HG03442 (cell line): Measurements from ENCODE around the gene TREX2.

Experiments used
- ATAC-seq: cut with Tn5 transposase; IDR thresholded peaks from one replicate; pipeline ENCODE4 v1.9.1; 2021; ENCODE audit warnings: mild to moderate bottlenecking, moderate library complexity; ENCODE audit not compliant: unreplicated experiment

The TREX2 gene, protein sequence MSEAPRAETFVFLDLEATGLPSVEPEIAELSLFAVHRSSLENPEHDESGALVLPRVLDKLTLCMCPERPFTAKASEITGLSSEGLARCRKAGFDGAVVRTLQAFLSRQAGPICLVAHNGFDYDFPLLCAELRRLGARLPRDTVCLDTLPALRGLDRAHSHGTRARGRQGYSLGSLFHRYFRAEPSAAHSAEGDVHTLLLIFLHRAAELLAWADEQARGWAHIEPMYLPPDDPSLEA

DNA sequence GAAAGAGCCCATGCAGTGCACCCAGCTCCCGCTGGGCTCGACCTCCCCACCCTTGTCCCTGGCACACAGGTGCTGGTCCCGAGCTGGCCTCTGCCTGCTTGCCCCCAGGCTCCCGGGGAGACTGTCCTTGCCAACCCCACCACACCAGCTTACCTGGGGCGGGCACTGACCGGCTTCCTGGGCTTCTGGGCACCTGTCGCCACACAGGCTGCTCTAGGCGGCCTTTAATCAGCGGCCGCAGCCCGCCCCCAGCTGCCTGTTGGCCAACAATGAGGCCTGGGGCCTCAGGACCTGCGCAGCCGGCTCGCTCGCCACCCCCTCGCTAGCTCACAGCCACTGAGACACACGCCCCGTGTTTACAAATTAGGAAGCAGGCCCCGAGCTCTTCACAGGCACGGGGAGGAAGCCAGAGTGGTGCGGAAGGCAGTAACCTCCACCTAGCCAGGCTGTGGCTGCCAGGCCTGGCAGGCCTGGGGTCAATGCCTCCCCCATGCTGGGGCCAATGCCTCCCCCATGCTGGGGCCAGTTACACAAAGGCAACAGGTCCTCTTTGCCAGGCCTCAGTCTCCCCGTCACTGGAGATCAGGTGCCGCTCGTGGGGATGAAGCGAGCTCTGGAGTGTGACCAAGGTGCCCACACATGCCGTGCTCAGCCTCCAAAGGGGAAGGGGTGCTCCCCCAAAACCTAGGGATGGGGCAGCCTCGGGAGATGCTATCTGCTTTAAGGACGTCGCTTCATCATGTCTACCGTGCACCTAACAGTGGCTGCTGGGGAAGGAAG is at the start of gene TREX2:
TREX2 (minus strand) TSS at position 201 of the 780 bp plus-strand sequence. CDS start 626 bp downstream, outside the sequence.
- ATAC-seq, result no peak

DNA sequence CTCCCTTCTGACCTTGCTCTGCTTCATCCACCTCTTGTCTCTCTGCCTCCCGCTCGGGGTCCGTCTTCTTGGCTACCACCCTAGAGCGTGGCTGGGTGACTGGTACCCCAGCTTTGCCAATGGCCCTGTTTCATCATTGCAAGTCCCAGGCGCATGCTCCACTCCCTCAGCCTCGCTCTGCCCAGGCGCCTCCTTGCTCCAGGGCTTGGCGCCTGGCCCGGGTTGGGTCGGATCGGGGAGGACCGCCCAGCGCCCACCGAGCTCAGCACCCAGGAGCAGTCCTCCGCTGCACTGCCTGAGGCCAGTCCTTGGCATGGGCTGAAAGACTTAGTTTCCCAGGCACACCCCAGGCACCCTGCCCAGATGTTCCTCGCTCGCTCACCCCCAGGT is 49.5 kb upstream of the TREX2 start:
- no peak for ATAC-seq

DNA sequence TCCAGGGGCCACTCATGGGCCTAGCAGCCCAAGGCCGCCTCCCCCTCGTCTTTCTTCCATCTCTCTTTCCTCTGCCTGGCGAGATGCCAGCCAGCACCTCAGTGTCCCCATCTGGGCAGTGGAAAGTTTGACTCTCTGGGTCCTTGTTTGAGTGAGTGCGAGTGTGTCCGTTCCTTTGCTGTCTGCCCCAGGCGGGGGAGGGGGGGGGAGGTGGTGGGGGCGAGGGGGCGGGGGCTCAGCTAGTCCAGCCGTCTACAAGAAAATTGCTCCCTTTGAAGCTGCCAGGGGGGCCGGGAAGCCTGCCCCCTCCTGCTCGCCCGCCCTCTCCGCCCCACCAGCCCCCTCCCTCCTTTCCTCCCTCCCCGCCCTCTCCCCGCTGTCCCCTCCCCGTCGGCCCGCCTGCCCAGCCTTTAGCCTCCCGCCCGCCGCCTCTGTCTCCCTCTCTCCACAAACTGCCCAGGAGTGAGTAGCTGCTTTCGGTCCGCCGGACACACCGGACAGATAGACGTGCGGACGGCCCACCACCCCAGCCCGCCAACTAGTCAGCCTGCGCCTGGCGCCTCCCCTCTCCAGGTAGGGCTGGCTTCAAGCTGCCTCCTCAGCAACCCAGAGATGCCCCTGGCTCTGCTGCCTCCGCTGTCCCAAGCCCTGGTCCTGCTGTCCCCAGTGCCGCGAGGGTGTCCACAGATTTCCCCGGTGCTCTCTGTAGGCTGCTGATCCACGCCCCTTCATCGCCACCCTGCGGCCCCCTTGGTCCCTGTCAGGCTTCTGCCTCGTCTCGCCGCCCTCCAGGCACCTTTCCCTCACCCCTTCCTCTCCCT is 48.9 kb upstream of the TREX2 start, which contains the start of gene BGN:
BGN (plus strand) TSS at position 440 of the 821 bp plus-strand sequence. CDS start 9,652 bp downstream, outside the sequence.
- no peak for ATAC-seq

DNA sequence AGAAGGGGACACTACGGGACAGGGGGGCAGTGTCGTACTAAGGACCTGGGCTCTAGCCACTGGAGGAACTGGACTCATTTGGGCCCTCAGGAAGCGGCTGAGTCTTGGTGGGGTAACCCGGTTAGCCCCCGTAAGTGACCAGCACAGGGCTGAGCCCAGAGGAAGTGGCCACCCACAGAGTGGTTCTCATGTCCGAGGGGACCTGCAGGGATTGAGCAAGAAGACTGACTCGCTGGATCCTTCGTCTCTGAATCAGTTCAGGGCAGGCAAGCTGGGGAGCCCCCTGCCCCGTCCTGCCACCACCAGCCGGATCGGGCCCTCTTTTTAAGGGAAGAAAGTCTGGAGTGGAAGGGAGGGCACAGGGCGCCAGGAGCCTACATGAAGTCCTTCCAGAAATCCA is 48.2 kb upstream of the TREX2 start:
- ATAC-seq, result no peak

DNA sequence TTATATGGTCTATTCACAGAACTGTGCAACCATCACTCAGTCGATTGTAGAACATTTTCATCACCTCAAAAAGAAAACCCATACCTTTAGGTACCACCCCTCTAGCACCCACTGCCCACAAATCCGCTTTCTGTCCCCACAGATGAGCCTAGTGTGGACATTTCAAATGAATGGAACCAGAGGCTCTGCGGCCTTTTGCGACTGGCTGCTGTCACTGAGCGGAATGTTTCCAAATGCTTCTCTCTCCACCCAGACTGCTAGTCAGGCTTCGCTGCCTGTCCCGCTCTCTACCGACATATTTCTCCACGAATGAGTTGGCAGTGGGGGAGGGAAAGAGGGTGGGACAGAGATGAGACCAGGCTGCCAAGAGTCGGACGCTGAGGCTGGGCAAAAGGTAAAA is 47.2 kb upstream of the TREX2 start:
- no peak for ATAC-seq

DNA sequence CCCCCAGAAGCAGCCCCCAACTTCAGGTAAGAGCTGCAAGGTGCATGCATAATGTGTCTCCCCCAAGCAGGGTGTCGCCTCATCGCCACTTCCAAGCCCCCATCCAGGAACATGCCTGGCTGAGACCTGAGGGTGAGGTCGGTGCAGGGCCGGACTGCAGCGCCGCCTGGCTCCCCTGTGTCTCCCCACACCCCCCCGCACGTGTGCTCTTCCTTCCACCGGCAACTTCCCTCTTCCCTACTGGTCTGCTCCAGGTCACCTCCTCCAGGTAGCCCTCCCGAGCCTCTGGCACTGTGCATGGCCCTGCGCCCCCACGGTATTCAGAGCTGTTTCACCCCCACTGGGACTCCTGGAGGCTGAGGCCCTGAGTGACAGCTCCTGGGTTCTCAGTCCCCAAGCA is 46.7 kb upstream of the TREX2 start:
- ATAC-seq, result no peak

DNA sequence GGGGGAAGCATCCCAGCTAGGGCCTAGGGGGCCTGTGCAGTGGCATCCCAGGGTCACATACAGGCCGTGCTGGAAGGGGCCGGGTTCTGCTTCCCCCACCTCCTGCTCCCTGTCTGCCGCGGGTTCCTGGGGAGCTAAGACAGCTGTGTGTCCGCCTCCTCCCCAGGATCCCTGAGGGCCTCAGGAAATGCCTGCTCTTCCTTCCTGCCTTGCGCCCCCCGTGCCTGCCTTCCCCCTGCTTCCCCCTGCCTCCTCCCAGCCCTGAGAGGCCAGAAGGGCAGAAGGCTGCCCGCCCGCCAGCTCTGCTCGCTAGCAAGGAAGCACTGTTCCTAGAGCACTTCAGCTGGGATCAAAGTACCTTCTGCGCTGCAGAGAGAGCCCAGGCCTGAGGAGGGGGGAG is 46.1 kb upstream of the TREX2 start:
- no peak for ATAC-seq

DNA sequence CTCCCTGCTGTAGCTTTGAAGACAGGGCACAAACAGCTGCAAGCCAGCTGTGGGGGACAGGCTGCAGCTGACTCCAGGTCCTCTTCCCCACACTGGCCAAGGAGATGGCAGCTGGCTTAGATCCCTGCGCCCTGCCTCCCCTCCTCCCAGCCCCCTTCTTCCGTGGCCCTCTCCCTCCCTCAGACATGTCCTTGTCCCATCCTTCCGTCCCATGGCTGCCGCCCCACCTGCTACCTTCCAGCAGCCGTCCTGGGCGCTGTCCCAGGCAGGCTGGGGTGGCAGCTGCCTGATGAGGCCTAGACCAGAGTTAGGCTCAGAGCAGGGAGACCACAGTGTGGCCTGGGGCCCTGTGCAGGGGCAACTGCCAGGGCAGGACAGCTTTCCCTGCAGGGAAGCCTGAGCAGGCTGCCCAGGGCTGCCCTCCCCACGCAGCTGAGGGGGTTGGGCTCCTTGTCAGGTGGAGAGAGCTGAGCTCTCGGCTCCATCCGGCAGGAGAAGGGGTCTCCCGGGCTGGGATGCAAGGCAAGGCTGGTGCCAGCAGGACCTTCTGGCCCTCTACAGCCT is 45.6 kb upstream of the TREX2 start:
- ATAC-seq, result no peak

DNA sequence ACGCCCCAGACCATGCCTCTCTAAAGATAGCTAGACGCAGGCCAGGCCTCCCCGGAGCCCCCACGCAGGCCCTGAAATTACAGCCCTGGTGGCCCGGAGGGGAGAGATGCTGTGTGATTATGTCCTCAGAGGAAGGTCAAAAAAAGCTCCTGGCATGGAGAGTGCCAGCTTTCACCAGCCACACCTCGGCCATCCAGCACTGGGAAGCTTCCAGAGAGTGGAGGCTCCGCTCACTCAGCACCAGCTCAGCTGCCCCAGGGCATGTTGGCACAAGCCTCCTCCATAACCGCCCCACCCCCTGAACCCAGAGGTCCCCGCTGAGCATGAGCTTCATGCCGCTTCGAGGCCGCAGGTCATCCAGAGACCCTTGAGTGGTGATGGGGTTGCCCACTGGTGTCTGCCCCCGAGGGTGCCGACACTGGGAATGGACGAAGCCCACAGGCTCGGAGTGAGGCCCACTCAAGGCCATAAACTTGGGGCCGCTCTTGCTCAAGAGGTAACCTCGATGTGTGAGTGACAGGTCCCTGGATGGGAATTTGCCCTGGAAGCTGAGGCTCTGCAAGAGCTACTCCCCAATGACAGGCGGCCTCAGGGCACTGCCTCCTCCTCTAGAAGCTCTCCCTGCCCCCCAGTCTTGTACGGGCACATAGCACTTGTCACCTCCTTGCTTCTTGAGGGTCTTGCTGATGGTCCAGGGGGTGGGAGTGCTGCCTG is 44.5 kb upstream of the TREX2 start:
- no peak for ATAC-seq

DNA sequence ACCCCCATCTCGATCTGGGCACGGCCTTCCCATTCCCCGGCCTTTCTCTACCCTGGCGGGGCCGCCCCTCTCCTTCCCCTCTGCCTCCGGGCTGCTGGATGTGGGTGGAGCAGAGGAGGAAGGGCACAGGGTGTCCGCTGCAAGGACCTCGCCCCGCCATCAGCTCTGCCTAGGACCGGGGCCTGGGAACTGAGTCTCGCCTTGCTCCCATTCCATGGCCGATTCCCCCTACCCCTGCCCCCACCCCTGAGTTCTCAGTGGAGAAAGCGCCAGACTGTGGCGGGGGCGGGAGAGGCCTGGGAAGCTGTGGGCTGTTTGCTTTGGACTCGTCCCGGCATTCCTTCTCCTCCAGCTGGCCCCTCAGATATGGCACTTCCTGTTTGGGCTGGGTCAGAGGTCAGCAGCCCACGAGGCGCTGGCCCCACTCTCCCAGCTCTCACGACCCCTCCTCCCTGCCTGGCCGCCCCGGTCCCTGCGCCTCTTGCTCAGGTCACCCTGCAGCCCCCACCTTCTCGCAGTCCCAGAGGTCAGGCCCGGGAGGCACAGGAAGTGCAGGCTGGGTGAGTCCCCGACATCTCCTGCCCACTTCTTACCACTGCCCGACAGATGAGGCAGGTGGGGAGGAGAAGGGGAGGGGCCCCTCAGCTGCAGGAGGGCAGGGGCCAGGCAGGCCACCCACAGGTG is 42.5 kb upstream of the TREX2 start:
- no peak for ATAC-seq

DNA sequence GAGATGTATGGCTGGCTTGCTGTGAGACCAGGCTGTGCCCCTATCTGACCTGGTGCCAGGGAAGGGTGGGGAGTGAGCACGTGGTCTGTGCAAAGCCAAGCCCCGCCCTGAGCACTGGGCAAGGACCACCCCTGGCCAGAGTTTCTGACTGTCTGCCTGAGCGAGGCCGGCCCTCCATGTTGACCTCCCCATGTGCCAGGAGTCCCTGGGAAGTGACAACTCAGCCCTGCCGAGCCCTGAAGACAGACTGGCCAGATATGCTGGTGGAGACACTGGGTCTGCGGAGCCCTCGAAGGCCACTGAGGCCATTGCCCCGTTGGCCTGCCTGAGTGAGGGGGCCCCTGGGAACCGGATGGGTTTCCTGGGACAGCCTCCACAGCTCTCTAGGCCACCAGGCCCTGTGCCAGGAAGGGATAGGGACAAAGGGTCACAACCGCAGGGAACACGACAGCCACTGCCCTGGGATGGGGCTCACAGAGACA is 41.8 kb upstream of the TREX2 start:
- ATAC-seq, result no peak

DNA sequence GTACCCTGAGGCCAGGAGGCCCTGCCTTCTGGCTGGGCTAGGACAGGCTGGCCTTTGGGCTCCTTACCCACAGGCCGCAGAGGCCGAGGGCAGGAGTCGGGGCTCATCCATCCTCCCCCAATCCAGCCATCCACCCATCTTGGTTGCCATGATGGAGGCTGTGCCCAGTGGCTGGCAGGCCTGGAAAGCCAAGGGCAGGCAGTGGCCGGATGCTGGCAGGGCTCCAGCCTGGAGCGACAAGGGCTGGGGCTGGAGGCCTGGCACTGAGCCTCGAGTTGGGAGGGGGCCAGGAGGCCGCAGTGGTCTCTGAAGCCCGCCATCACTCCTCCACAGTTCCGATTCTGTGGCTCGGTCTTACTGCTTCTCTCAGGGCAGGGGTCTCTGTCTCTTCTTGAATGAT is 40.3 kb upstream of the TREX2 start:
- ATAC-seq, result no peak

DNA sequence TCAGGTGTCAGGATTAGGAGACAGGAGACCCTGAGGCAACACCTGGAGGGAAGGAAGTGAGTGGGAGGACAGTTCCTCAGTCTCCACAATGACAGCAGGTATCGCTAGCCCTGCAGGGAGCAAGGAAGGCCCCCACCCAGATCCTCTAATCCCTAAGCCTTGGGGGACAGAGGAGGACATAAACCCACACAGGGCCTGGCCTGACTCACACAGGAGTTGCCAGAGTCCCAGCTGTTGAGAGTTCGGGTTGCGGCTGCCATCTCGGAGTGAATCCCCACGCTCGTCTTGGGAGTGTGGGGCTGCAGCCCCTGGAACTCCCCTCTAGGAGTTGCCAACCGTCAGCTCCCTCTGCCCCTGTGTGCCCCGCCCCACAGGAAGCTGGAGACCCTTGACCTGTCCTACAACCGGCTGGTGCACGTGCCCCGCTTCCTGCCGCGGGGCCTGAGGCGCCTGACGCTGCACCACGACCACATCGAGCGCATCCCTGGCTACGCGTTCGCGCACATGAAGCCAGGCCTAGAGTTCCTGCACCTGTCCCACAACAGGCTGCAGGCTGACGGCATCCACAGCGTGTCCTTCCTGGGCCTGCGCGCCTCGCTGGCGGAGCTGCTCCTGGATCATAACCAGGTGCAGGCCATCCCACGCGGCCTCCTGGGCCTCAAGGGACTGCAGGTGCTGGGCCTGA is 39.7 kb upstream of the TREX2 start:
- no peak for ATAC-seq

DNA sequence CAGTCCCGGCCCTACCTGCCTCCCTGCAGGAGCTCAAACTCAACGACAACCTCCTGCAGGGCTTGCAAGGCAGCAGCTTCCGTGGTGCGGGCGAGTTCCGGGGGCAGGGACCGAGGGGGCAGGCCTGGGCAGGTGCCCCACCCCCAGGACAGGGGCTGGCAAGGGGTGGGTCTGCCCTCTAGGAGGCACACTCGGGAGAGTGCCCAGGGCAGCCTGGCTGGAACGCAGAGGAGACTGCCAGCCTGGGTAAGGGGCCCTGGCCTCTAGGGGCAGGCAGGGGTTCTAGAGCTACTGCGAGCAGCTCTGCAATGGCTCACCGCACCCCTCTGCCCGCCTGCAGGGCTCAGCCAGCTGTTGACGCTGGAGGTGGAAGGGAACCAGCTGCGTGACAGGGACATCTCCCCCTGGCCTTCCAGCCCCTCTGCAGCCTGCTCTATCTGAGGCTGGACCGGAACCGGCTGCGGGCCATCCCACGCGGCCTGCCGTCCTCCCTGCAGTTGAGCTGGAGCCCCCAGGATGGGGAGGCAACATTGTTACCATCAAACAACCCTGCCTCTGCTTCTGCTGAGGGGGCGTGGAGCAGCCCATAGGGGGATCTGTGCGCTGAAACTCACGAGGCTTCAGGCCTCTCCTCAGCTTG is 36.6 kb upstream of the TREX2 start:
- ATAC-seq, result no peak

DNA sequence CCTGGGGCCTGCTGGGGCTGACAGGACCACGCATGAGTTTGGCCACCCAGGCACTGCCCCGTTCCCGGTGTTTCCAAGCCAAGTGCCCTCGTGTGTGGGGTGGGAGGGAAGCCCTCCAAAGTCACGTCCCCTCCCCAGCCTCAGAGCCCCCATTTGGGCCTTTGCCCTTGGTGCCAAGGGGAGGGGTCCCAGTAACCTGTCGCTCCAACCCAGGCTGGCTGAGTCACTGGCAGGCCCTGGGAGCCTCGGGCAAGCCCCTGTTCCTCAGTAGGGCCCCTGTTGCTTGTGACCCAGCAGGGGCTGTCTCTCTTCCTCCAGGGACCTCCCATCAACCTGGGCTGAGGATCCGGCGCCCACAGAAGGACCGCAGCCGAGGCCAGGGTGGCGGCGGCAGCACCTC is 35.2 kb upstream of the TREX2 start:
- no peak for ATAC-seq

DNA sequence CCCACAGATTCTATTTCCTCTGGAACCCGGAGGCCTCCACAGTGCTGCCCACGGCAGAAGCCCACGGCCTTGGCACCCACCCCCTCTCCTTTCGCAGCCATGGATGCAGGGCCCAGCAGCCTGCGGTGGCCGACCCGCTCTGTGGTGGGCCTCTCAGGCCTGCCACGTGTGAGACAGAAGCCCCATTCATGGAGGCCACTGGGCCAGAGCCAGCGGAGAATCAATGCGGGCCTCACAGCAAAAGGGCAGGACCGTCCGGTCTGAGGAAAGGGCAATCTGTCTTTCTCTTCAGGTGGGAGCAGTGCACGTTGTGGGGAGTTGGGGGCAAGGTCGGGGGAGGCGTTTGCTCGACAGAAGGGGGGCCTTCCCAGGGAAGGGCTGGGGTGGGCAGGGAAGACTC is 32.9 kb upstream of the TREX2 start:
- ATAC-seq, result no peak

DNA sequence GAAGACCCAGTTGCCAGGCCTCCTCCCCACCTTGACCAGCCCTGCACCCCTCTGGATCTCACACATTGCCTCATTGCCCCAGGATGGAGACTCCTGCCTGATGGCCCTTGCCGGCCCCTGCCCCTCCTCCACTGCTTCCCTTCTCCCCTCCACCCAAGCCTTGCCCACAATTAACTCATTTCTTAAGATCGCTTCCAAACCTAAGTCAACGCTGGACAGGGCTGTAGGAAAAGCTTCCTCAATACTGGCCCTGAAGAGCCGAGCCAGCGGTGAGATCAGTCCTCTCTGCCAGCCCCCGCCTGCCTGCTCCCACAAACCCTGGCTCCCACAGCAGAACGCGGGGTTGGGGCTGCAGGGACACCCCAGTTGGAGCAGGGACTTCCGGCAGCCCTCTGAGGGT is 32.0 kb upstream of the TREX2 start:
- ATAC-seq, result no peak

DNA sequence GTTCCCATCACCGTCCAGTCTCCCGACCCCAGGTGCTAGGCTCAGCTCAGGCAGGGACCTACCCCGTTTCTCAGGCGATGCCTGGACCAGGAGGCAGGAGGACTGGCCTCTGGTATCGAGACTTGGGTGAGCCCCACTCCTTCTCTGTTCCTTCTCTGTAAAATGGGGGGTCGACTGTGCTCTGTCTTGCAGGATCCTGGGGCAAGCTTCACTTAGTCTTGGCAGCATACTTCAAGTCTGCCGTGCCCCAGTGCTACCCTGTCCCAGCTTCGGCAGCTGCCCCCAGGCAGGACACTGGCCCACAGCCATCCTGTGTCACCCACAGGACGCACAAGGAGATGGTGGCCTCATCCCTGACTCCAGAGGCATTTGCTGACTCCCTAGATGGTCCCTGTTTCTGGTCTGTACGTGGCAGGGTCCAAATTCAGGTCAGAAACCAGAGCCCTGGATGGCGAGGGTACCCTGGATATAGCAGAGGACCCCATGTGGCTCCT is 31.6 kb upstream of the TREX2 start:
- no peak for ATAC-seq
